H9 (cell line): Measurements from ENCODE around the gene MRO. TPM values are rescaled to one million over a fixed set of nuclear protein-coding genes. Genes with fewer than 3 reads are reported as not detected.

ENCODE experiments used
- DNase-seq: peaks from one replicate; pipeline ENCODE4 v3.0.0-alpha.2; 2017
- H2AFZ ChIP-seq: one replicate; pipeline ENCODE4 v1.6.1; 2013; ENCODE audit warnings: mild to moderate bottlenecking, low read length, control low read depth, moderate library complexity
- H2AK5ac ChIP-seq: 2 replicates; pipeline ENCODE4 v1.6.1; 2013; ENCODE audit warnings: low read length, control low read depth, mixed read lengths; ENCODE audit not compliant: insufficient read length
- H2BK120ac ChIP-seq: one replicate; pipeline ENCODE4 v1.6.1; 2013; ENCODE audit warnings: low read depth, mild to moderate bottlenecking, low read length, control low read depth, inconsistent platforms; ENCODE audit not compliant: poor library complexity, severe bottlenecking
- H2BK12ac ChIP-seq: 2 replicates; pipeline ENCODE4 v1.6.1; 2013; ENCODE audit warnings: low read length, control low read depth, mixed read lengths, low read depth; ENCODE audit not compliant: insufficient read length
- H2BK15ac ChIP-seq: 2 replicates; pipeline ENCODE4 v1.6.1; 2013; ENCODE audit warnings: low read depth, low read length, control low read depth
- H2BK20ac ChIP-seq: one replicate; pipeline ENCODE4 v1.6.1; 2013; ENCODE audit warnings: low read depth, mild to moderate bottlenecking, low read length, control low read depth, inconsistent platforms; ENCODE audit not compliant: poor library complexity, severe bottlenecking
- H2BK5ac ChIP-seq: 2 replicates; pipeline ENCODE4 v1.6.1; 2013; ENCODE audit warnings: low read length, control low read depth, mixed read lengths; ENCODE audit not compliant: insufficient read length
- H3K14ac ChIP-seq: 2 replicates; pipeline ENCODE4 v1.6.1; 2013; ENCODE audit warnings: low read length, control low read depth; ENCODE audit not compliant: insufficient read depth
- H3K18ac ChIP-seq: 2 replicates; pipeline ENCODE4 v1.6.1; 2013; ENCODE audit warnings: low read depth, mild to moderate bottlenecking, mixed read lengths, low read length, control low read depth; ENCODE audit not compliant: insufficient read length
- H3K23ac ChIP-seq: 2 replicates; pipeline ENCODE4 v1.6.1; 2013; ENCODE audit warnings: low read length, control low read depth, mixed read lengths, low read depth; ENCODE audit not compliant: insufficient read length
- H3K23me2 ChIP-seq: 2 replicates; pipeline ENCODE4 v1.6.1; 2013; ENCODE audit warnings: low read depth, mild to moderate bottlenecking, mixed read lengths, low read length, control low read depth; ENCODE audit not compliant: insufficient read length, poor library complexity, severe bottlenecking
- H3K27ac ChIP-seq: 2 replicates; pipeline ENCODE4 v1.5.1; 2013; ENCODE audit warnings: low read length, control low read depth, mixed read lengths, low read depth; ENCODE audit not compliant: insufficient read length
- H3K27me3 ChIP-seq: 2 replicates; pipeline ENCODE4 v1.6.1; 2013; ENCODE audit warnings: low read length, control low read depth, inconsistent platforms; ENCODE audit not compliant: insufficient read depth
- H3K4ac ChIP-seq: 2 replicates; pipeline ENCODE4 v1.6.1; 2013; ENCODE audit warnings: low read depth, mild to moderate bottlenecking, control low read depth, inconsistent platforms, low read length, moderate library complexity
- H3K4me1 ChIP-seq: 2 replicates; pipeline ENCODE4 v1.6.1; 2013; ENCODE audit warnings: low read length, control low read depth, inconsistent platforms; ENCODE audit not compliant: insufficient read depth
- H3K4me2 ChIP-seq: 2 replicates; pipeline ENCODE4 v1.6.1; 2013; ENCODE audit warnings: low read length, control low read depth, mixed read lengths; ENCODE audit not compliant: insufficient read length, insufficient read depth
- H3K56ac ChIP-seq: 2 replicates; pipeline ENCODE4 v1.6.1; 2013; ENCODE audit warnings: low read depth, mild to moderate bottlenecking, mixed read lengths, low read length, control low read depth; ENCODE audit not compliant: insufficient read length
- H3K79me1 ChIP-seq: 2 replicates; pipeline ENCODE4 v1.6.1; 2013; ENCODE audit warnings: low read depth, mild to moderate bottlenecking, moderate library complexity, low read length, control low read depth, inconsistent platforms; ENCODE audit not compliant: insufficient read depth, poor library complexity, severe bottlenecking
- H3K79me2 ChIP-seq: 2 replicates; pipeline ENCODE4 v1.6.1; 2013; ENCODE audit warnings: low read length, control low read depth, inconsistent platforms; ENCODE audit not compliant: insufficient read depth
- H3K9ac ChIP-seq: 2 replicates; pipeline ENCODE4 v1.6.1; 2013; ENCODE audit warnings: low read length, control low read depth, mixed read lengths; ENCODE audit not compliant: insufficient read length; ENCODE audit errors: extremely low read depth
- H3K9me3 ChIP-seq: one replicate; pipeline ENCODE4 v1.6.1; 2013; ENCODE audit warnings: low read depth, low read length, inconsistent platforms; ENCODE audit not compliant: control insufficient read depth
- H3T11ph ChIP-seq: one replicate; pipeline ENCODE4 v1.6.1; 2013; ENCODE audit warnings: mild to moderate bottlenecking, low read length, control low read depth, inconsistent platforms
- H4K20me1 ChIP-seq: one replicate; pipeline ENCODE4 v1.6.1; 2013; ENCODE audit not compliant: control insufficient read depth, insufficient read length, insufficient read depth
- H4K5ac ChIP-seq: 2 replicates; pipeline ENCODE4 v1.6.1; 2013; ENCODE audit warnings: low read depth, mild to moderate bottlenecking, mixed read lengths, low read length, control low read depth; ENCODE audit not compliant: insufficient read length
- H4K8ac ChIP-seq: replicated peaks from 2 replicates; pipeline ENCODE4 v1.6.1; 2013; ENCODE audit warnings: low read length, control low read depth, mixed read lengths, low read depth; ENCODE audit not compliant: insufficient read length
- H4K91ac ChIP-seq: 2 replicates; pipeline ENCODE4 v1.6.1; 2013; ENCODE audit warnings: low read depth, mild to moderate bottlenecking, moderate library complexity, mixed read lengths, low read length, control low read depth; ENCODE audit not compliant: insufficient read length
- H3K27ac Mint-ChIP-seq, 3 experiments: 2 replicates in 2 of 3; 3 replicates in 1 of 3; pipeline ENCODE4 v1.8.0; 2020 to 2021; ENCODE audit warnings: mixed read lengths in 3 of 3, mild to moderate bottlenecking in 1 of 3, moderate library complexity in 1 of 3
- H3K27me3 Mint-ChIP-seq: 2 replicates; pipeline ENCODE4 v1.8.0; 2021; ENCODE audit warnings: low read depth, mild to moderate bottlenecking, moderate library complexity, mixed read lengths
- H3K36me3 Mint-ChIP-seq, 3 experiments: 2 replicates in 2 of 3; 3 replicates in 1 of 3; pipeline ENCODE4 v1.8.0; 2020 to 2021; ENCODE audit warnings: low read depth in 3 of 3, mixed read lengths in 3 of 3; ENCODE audit not compliant: insufficient read depth in 1 of 3
- H3K4me1 Mint-ChIP-seq, 2 experiments: 2 replicates each; pipeline ENCODE4 v1.8.0; 2020; ENCODE audit warnings: mixed read lengths in 2 of 2
- H3K4me3 Mint-ChIP-seq, 2 experiments: 2 replicates in 1 of 2; 3 replicates in 1 of 2; pipeline ENCODE4 v1.8.0; 2020 to 2021; ENCODE audit warnings: mild to moderate bottlenecking in 2 of 2, mixed read lengths in 2 of 2, moderate library complexity in 1 of 2
- H3K9me3 Mint-ChIP-seq, 2 experiments: 2 replicates in 1 of 2; 3 replicates in 1 of 2; pipeline ENCODE4 v1.8.0; 2020; ENCODE audit warnings: mild to moderate bottlenecking in 2 of 2, mixed read lengths in 2 of 2, moderate library complexity in 1 of 2
- WGBS: extraction: QIAGEN DNeasy Blood & Tissue Kit; methylation state at CpG from one replicate; pipeline ENCODE4 v1.1.7; 2013; ENCODE audit warnings: missing lambda C conversion rate, low lambda C conversion rate, mixed read lengths; ENCODE audit not compliant: insufficient read length; ENCODE audit errors: extremely low coverage; 5-methylcytosine and 5-hydroxymethylcytosine counted together
- total RNA-seq: library from RNA; stranded (reverse); gene quantifications from 2 replicates; pipeline ENCODE4 v1.2.1, GENCODE V29; 2021
- TF ChIP-seq, protein P1 (sequence below): fragments of 200-600 bp; sonication (generic); conservative IDR thresholded peaks from 3 replicates; pipeline ENCODE4 v1.8.0; 2021; ENCODE audit warnings: antibody characterized with exemption, mild to moderate bottlenecking

The MRO gene
- total RNA-seq, 1 experiment from 2014 or later, result 0.57 TPM

DNA sequence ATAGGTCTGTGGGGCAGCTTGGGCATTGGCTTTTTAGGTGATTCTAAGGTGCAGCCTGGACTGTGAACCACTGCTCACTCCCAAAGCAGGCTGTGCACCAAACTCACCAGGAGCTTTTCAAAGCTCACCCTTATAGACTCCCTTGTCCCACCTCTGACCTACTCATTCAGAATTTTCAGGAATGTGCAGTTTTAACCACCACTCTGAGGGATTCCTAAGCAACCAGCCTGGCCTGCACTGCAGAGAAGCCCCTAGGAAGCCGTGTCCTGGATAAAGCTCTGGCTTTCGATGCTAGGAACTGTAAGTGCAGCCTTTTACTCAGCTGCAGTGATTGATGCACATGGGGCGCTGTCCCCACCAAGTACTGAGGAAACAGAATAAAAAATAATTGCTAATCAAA, 33.0 kb downstream of the MRO start:
- Histone ChIP-seq H3K4ac (no peak overlapping the region), H2BK12ac (no peak overlapping the region), H2BK5ac (no peak overlapping the region), H3K4me1 (no peaks in the 10 kb centered on the region), H2BK20ac (no peak overlapping the region), H3K56ac (no peak overlapping the region), H4K91ac (no peak overlapping the region), H2BK120ac (no peak overlapping the region), H3K27me3 (no peaks in the 10 kb centered on the region), H3K9ac (no peak overlapping the region), H3K4me2 (no peak overlapping the region), H3K18ac (no peak overlapping the region), H3K79me2 (no peaks in the 10 kb centered on the region), H2AK5ac (no peak overlapping the region), H3K79me1 (no peaks in the 10 kb centered on the region), H3K27ac (no peak overlapping the region), H3T11ph (no peak overlapping the region), H3K14ac (no peak overlapping the region), H3K23ac (no peak overlapping the region), H4K5ac (no peak overlapping the region), H4K8ac (no peak overlapping the region), H2BK15ac (no peak overlapping the region), H3K9me3 (no peaks in the 10 kb centered on the region), H3K23me2 (no peaks in the 10 kb centered on the region), H4K20me1 (no peaks in the 10 kb centered on the region), H2AFZ (no peak overlapping the region)
- no CpG with 5 or more reads among the region's 3 CpGs for WGBS
- Mint-ChIP-seq H3K9me3 (peaks cover 4 to 5% of the 10 kb centered on the region in 2 experiments; a peak in 4 of 5 replicates), H3K27me3 (peaks cover 2% of the 10 kb centered on the region; the same call in 1 of the 2 replicates), H3K27ac (peak overlapping the region in 1 of 3 experiments; percentile 45; a peak in 2 of 7 replicates), H3K4me3 (no peak overlapping the region), H3K36me3 (peaks cover 0 to 4% (median 2%) of the 10 kb centered on the region in 3 experiments; a peak in 2 of 7 replicates), H3K4me1 (peaks cover 21 to 26% of the 10 kb centered on the region in 2 experiments)
- TF ChIP-seq, protein P1, sequence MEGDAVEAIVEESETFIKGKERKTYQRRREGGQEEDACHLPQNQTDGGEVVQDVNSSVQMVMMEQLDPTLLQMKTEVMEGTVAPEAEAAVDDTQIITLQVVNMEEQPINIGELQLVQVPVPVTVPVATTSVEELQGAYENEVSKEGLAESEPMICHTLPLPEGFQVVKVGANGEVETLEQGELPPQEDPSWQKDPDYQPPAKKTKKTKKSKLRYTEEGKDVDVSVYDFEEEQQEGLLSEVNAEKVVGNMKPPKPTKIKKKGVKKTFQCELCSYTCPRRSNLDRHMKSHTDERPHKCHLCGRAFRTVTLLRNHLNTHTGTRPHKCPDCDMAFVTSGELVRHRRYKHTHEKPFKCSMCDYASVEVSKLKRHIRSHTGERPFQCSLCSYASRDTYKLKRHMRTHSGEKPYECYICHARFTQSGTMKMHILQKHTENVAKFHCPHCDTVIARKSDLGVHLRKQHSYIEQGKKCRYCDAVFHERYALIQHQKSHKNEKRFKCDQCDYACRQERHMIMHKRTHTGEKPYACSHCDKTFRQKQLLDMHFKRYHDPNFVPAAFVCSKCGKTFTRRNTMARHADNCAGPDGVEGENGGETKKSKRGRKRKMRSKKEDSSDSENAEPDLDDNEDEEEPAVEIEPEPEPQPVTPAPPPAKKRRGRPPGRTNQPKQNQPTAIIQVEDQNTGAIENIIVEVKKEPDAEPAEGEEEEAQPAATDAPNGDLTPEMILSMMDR, result no peak
- DNase-seq, result no peak
